H9 (cell line): ENCODE results near the gene PPARD. TPM values are rescaled to one million over a fixed set of nuclear protein-coding genes. Genes with fewer than 3 reads are reported as not detected.

Experiments
- DNase-seq: peaks from one replicate; pipeline ENCODE4 v3.0.0-alpha.2; 2017
- H2AFZ ChIP-seq: one replicate; pipeline ENCODE4 v1.6.1; 2013; ENCODE audit warnings: mild to moderate bottlenecking, low read length, control low read depth, moderate library complexity
- H2AK5ac ChIP-seq: 2 replicates; pipeline ENCODE4 v1.6.1; 2013; ENCODE audit warnings: low read length, control low read depth, mixed read lengths; ENCODE audit not compliant: insufficient read length
- H2BK120ac ChIP-seq: one replicate; pipeline ENCODE4 v1.6.1; 2013; ENCODE audit warnings: low read depth, mild to moderate bottlenecking, low read length, control low read depth, inconsistent platforms; ENCODE audit not compliant: poor library complexity, severe bottlenecking
- H2BK12ac ChIP-seq: 2 replicates; pipeline ENCODE4 v1.6.1; 2013; ENCODE audit warnings: low read length, control low read depth, mixed read lengths, low read depth; ENCODE audit not compliant: insufficient read length
- H2BK15ac ChIP-seq: 2 replicates; pipeline ENCODE4 v1.6.1; 2013; ENCODE audit warnings: low read depth, low read length, control low read depth
- H2BK20ac ChIP-seq: one replicate; pipeline ENCODE4 v1.6.1; 2013; ENCODE audit warnings: low read depth, mild to moderate bottlenecking, low read length, control low read depth, inconsistent platforms; ENCODE audit not compliant: poor library complexity, severe bottlenecking
- H2BK5ac ChIP-seq: 2 replicates; pipeline ENCODE4 v1.6.1; 2013; ENCODE audit warnings: low read length, control low read depth, mixed read lengths; ENCODE audit not compliant: insufficient read length
- H3K14ac ChIP-seq: 2 replicates; pipeline ENCODE4 v1.6.1; 2013; ENCODE audit warnings: low read length, control low read depth; ENCODE audit not compliant: insufficient read depth
- H3K18ac ChIP-seq: 2 replicates; pipeline ENCODE4 v1.6.1; 2013; ENCODE audit warnings: low read depth, mild to moderate bottlenecking, mixed read lengths, low read length, control low read depth; ENCODE audit not compliant: insufficient read length
- H3K23ac ChIP-seq: 2 replicates; pipeline ENCODE4 v1.6.1; 2013; ENCODE audit warnings: low read length, control low read depth, mixed read lengths, low read depth; ENCODE audit not compliant: insufficient read length
- H3K23me2 ChIP-seq: 2 replicates; pipeline ENCODE4 v1.6.1; 2013; ENCODE audit warnings: low read depth, mild to moderate bottlenecking, mixed read lengths, low read length, control low read depth; ENCODE audit not compliant: insufficient read length, poor library complexity, severe bottlenecking
- H3K27ac ChIP-seq: 2 replicates; pipeline ENCODE4 v1.5.1; 2013; ENCODE audit warnings: low read length, control low read depth, mixed read lengths, low read depth; ENCODE audit not compliant: insufficient read length
- H3K27me3 ChIP-seq: 2 replicates; pipeline ENCODE4 v1.6.1; 2013; ENCODE audit warnings: low read length, control low read depth, inconsistent platforms; ENCODE audit not compliant: insufficient read depth
- H3K4ac ChIP-seq: 2 replicates; pipeline ENCODE4 v1.6.1; 2013; ENCODE audit warnings: low read depth, mild to moderate bottlenecking, control low read depth, inconsistent platforms, low read length, moderate library complexity
- H3K4me1 ChIP-seq: 2 replicates; pipeline ENCODE4 v1.6.1; 2013; ENCODE audit warnings: low read length, control low read depth, inconsistent platforms; ENCODE audit not compliant: insufficient read depth
- H3K4me2 ChIP-seq: 2 replicates; pipeline ENCODE4 v1.6.1; 2013; ENCODE audit warnings: low read length, control low read depth, mixed read lengths; ENCODE audit not compliant: insufficient read length, insufficient read depth
- H3K56ac ChIP-seq: 2 replicates; pipeline ENCODE4 v1.6.1; 2013; ENCODE audit warnings: low read depth, mild to moderate bottlenecking, mixed read lengths, low read length, control low read depth; ENCODE audit not compliant: insufficient read length
- H3K79me1 ChIP-seq: 2 replicates; pipeline ENCODE4 v1.6.1; 2013; ENCODE audit warnings: low read depth, mild to moderate bottlenecking, moderate library complexity, low read length, control low read depth, inconsistent platforms; ENCODE audit not compliant: insufficient read depth, poor library complexity, severe bottlenecking
- H3K79me2 ChIP-seq: 2 replicates; pipeline ENCODE4 v1.6.1; 2013; ENCODE audit warnings: low read length, control low read depth, inconsistent platforms; ENCODE audit not compliant: insufficient read depth
- H3K9ac ChIP-seq: 2 replicates; pipeline ENCODE4 v1.6.1; 2013; ENCODE audit warnings: low read length, control low read depth, mixed read lengths; ENCODE audit not compliant: insufficient read length; ENCODE audit errors: extremely low read depth
- H3K9me3 ChIP-seq: one replicate; pipeline ENCODE4 v1.6.1; 2013; ENCODE audit warnings: low read depth, low read length, inconsistent platforms; ENCODE audit not compliant: control insufficient read depth
- H3T11ph ChIP-seq: one replicate; pipeline ENCODE4 v1.6.1; 2013; ENCODE audit warnings: mild to moderate bottlenecking, low read length, control low read depth, inconsistent platforms
- H4K20me1 ChIP-seq: one replicate; pipeline ENCODE4 v1.6.1; 2013; ENCODE audit not compliant: control insufficient read depth, insufficient read length, insufficient read depth
- H4K5ac ChIP-seq: 2 replicates; pipeline ENCODE4 v1.6.1; 2013; ENCODE audit warnings: low read depth, mild to moderate bottlenecking, mixed read lengths, low read length, control low read depth; ENCODE audit not compliant: insufficient read length
- H4K8ac ChIP-seq: replicated peaks from 2 replicates; pipeline ENCODE4 v1.6.1; 2013; ENCODE audit warnings: low read length, control low read depth, mixed read lengths, low read depth; ENCODE audit not compliant: insufficient read length
- H4K91ac ChIP-seq: 2 replicates; pipeline ENCODE4 v1.6.1; 2013; ENCODE audit warnings: low read depth, mild to moderate bottlenecking, moderate library complexity, mixed read lengths, low read length, control low read depth; ENCODE audit not compliant: insufficient read length
- H3K27ac Mint-ChIP-seq, 3 experiments: 2 replicates in 2 of 3; 3 replicates in 1 of 3; pipeline ENCODE4 v1.8.0; 2020 to 2021; ENCODE audit warnings: mixed read lengths in 3 of 3, mild to moderate bottlenecking in 1 of 3, moderate library complexity in 1 of 3
- H3K27me3 Mint-ChIP-seq: 2 replicates; pipeline ENCODE4 v1.8.0; 2021; ENCODE audit warnings: low read depth, mild to moderate bottlenecking, moderate library complexity, mixed read lengths
- H3K36me3 Mint-ChIP-seq, 3 experiments: 2 replicates in 2 of 3; 3 replicates in 1 of 3; pipeline ENCODE4 v1.8.0; 2020 to 2021; ENCODE audit warnings: low read depth in 3 of 3, mixed read lengths in 3 of 3; ENCODE audit not compliant: insufficient read depth in 1 of 3
- H3K4me1 Mint-ChIP-seq, 2 experiments: 2 replicates each; pipeline ENCODE4 v1.8.0; 2020; ENCODE audit warnings: mixed read lengths in 2 of 2
- H3K4me3 Mint-ChIP-seq, 2 experiments: 2 replicates in 1 of 2; 3 replicates in 1 of 2; pipeline ENCODE4 v1.8.0; 2020 to 2021; ENCODE audit warnings: mild to moderate bottlenecking in 2 of 2, mixed read lengths in 2 of 2, moderate library complexity in 1 of 2
- H3K9me3 Mint-ChIP-seq, 2 experiments: 2 replicates in 1 of 2; 3 replicates in 1 of 2; pipeline ENCODE4 v1.8.0; 2020; ENCODE audit warnings: mild to moderate bottlenecking in 2 of 2, mixed read lengths in 2 of 2, moderate library complexity in 1 of 2
- WGBS: extraction: QIAGEN DNeasy Blood & Tissue Kit; methylation state at CpG from one replicate; pipeline ENCODE4 v1.1.7; 2013; ENCODE audit warnings: missing lambda C conversion rate, low lambda C conversion rate, mixed read lengths; ENCODE audit not compliant: insufficient read length; ENCODE audit errors: extremely low coverage; 5-methylcytosine and 5-hydroxymethylcytosine counted together
- total RNA-seq: library from RNA; stranded (reverse); gene quantifications from 2 replicates; pipeline ENCODE4 v1.2.1, GENCODE V29; 2021
- TF ChIP-seq, protein P1 (sequence below): fragments of 200-600 bp; sonication (generic); conservative IDR thresholded peaks from 3 replicates; pipeline ENCODE4 v1.8.0; 2021; ENCODE audit warnings: antibody characterized with exemption, mild to moderate bottlenecking

Gene PPARD
- total RNA-seq, 1 experiment from 2014 or later, result 11.7 TPM

DNA sequence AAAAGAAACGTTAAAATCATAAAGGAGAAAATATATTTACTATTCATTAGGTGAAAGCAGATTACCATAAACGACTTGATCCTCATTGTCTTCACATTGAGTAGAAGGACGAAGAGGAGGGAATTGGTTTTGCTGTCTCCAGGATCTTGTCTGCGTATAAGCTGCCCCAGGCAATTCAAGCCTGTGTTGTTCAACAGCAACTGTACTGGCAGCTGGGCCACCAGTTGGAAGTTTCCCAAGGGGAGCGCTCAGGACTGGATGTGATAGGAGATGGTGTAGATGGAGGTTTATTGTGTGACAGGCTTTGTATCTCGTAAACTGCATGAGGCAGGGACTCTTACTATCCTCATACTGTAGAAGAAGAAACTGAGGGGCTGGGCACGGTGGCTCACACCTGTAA, 105.8 kb downstream of the PPARD start:
- Mint-ChIP-seq H3K27ac (no peak overlapping the region), H3K27me3 (peaks cover 15% of the 10 kb centered on the region), H3K4me3 (no peak overlapping the region), H3K4me1 (peaks cover 15 to 16% of the 10 kb centered on the region in 2 experiments), H3K9me3 (no peaks in the 10 kb centered on the region), H3K36me3 (no peaks in the 10 kb centered on the region)
- H3K23ac ChIP-seq, result no peak overlapping the region
- no peak overlapping the region for H3K9ac ChIP-seq
- no peak overlapping the region for H2BK12ac ChIP-seq
- no peak for DNase-seq
- H3T11ph ChIP-seq, result no peak overlapping the region
- no peaks in the 10 kb centered on the region for H3K9me3 ChIP-seq
- H3K79me2 ChIP-seq, result no peaks in the 10 kb centered on the region
- no peak overlapping the region for H4K8ac ChIP-seq
- no peak overlapping the region for H2AFZ ChIP-seq
- H3K4me2 ChIP-seq, result no peak overlapping the region
- H3K27ac ChIP-seq, result no peak overlapping the region
- H4K5ac ChIP-seq, result no peak overlapping the region
- no peak overlapping the region for H3K4ac ChIP-seq
- H4K91ac ChIP-seq, result no peak overlapping the region
- TF ChIP-seq, protein P1, sequence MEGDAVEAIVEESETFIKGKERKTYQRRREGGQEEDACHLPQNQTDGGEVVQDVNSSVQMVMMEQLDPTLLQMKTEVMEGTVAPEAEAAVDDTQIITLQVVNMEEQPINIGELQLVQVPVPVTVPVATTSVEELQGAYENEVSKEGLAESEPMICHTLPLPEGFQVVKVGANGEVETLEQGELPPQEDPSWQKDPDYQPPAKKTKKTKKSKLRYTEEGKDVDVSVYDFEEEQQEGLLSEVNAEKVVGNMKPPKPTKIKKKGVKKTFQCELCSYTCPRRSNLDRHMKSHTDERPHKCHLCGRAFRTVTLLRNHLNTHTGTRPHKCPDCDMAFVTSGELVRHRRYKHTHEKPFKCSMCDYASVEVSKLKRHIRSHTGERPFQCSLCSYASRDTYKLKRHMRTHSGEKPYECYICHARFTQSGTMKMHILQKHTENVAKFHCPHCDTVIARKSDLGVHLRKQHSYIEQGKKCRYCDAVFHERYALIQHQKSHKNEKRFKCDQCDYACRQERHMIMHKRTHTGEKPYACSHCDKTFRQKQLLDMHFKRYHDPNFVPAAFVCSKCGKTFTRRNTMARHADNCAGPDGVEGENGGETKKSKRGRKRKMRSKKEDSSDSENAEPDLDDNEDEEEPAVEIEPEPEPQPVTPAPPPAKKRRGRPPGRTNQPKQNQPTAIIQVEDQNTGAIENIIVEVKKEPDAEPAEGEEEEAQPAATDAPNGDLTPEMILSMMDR, result no peak
- 0 out of 2 replicates have a peak, but pooled peaks cover 3% of the 10 kb centered on the region for H3K4me1 ChIP-seq
- peaks cover 5% of the 10 kb centered on the region for H3K23me2 ChIP-seq
- WGBS, result no CpG with 5 or more reads among the region's 7 CpGs
- H2BK20ac ChIP-seq, result no peak overlapping the region
- no peaks in the 10 kb centered on the region for H3K27me3 ChIP-seq
- H3K14ac ChIP-seq, result no peak overlapping the region
- no peaks in the 10 kb centered on the region for H4K20me1 ChIP-seq
- H3K56ac ChIP-seq, result no peak overlapping the region
- no peaks in the 10 kb centered on the region for H3K79me1 ChIP-seq
- H2BK120ac ChIP-seq, result no peak overlapping the region
- H2BK15ac ChIP-seq, result no peak overlapping the region
- H2AK5ac ChIP-seq, result no peak overlapping the region
- no peak overlapping the region for H3K18ac ChIP-seq
- no peak overlapping the region for H2BK5ac ChIP-seq
